Epithelial cell of proximal tubule (primary cell): ENCODE measurements around the gene ALG14. TPM values are rescaled to one million over a fixed set of nuclear protein-coding genes. Genes with fewer than 3 reads are reported as not detected.

Experiments used
- DNase-seq: peaks from one replicate; pipeline ENCODE4 v3.0.0-alpha.2; 2011; ENCODE audit warnings: low read depth
- H3K4me3 ChIP-seq: 2 replicates; pipeline ENCODE4 v1.5.1; 2011; ENCODE audit warnings: low read depth, mild to moderate bottlenecking, low read length
- CTCF ChIP-seq: conservative IDR thresholded peaks from 2 replicates; pipeline ENCODE4 v1.5.1; 2012; ENCODE audit warnings: low read depth, mild to moderate bottlenecking, low read length
- total RNA-seq: library from RNA; depleted of rRNA; stranded (reverse); fragments of >200 nt; gene quantifications from 2 replicates; pipeline ENCODE4 v1.2.3, GENCODE V29; 2015

ALG14 gene
- total RNA-seq, 1 donor from 2014 or later, result 1.1 TPM

- TF ChIP-seq CTCF, result no peak
- DNase-seq, result no peak
- H3K4me3 ChIP-seq, result peak overlapping the region; percentile 85
Measured at GRCh38 chr1:94925004-94925403, 147.7 kb downstream of the ALG14 start.

Other genes starting within 250 kb of the ALG14 start
- 196 and 284 TPM in 2 replicates for gene CNN3, start 145.8 kb downstream of the ALG14 start, total RNA-seq
- gene TLCD4, start 44.4 kb upstream of the ALG14 start, total RNA-seq, result 3.2 and 5.4 TPM in 2 replicates
- gene RWDD3, start 161.3 kb upstream of the ALG14 start, total RNA-seq, result 9.8 and 16.7 TPM in 2 replicates